Activated CD8-positive, alpha-beta memory T cell treated with anti-CD3 and anti-CD28 coated beads, Interleukin-2, amount 50 U/mL, for 4 hours (primary cell): Measurements from ENCODE around the gene TEX54.
"Not testable (repeated sequence)": the region's sequence is repeated elsewhere in the genome, so short reads cannot be mapped to it uniquely, and the experiment has no call there.

Experiments used
- DNase-seq: peaks from one replicate; pipeline ENCODE4 v3.0.0-alpha.2; 2020

TEX54 gene

GRCh38 chr11:62854825-62855570 lies 22.4 kb upstream of the TEX54 start:
- no peak for DNase-seq

- DNase-seq: no peak
These were observed 21.6 kb upstream of the TEX54 start for GRCh38 chr11:62854013-62854824.

- DNase-seq: no peak
These were observed 20.8 kb upstream of the TEX54 start for GRCh38 chr11:62853279-62853965.

DNA sequence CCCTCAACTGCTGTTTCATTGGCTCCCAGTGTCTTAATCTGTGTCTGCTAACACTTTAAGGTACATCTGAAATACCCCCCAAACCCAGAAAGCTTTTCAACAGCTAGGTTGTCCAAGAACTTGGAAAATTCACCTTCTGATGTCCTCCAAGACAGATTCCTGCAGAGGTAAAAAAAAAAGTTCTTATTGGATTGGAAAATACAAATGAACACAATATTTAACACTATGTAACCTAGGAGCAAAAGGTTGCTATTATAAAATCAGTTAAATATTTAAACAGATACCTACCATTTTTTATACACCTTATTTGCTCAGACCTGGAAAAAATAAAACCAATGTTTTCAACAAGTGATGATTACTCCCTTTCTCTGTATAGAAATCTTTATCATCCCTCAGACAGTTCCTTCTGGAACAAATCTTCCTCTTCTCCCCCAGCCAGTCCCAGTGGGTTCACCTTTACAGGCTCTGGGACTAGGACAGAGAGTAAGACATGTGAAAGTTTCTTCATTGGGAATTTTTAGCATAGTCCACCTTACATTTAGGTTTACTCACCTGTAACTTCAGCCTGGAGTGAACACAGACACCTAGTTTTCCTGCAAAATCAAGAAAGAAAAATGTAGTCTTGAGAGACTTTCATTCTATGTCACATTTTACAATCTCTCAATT lies 20.0 kb upstream of the TEX54 start:
- DNase-seq: no peak

DNA sequence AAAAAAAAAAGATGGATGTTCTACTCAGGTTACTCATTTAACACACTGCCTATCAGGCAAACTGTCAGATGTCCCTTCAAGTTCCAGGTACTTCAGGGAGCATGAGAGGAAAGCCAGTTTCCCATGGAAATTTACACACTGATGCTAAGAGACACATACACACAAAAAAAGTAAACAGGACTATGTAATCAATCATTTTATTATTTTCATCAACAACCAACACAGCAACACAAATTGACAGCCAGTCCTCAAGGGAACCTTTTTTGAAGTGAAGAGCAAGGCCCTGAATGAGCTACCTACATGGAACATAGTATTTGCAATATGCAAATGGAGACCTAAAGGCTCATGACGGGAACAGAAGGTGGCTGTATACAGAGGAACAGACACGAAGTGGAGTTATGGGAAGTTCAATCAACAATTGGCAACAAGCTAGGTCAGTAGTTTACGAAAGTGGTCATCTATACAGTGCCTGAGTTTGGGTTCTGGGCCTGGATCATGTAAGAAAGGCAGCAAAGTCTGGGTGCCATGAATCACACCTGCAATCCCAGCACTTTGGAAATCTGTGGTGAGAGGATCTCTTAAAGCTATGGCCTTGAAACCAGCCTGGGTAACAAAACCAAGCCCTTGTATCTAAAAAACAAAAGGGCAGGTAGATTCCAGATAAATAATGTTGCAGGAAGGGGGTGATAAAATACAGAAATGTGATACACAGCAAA lies 19.3 kb upstream of the TEX54 start:
- DNase-seq: no peak

- no peak for DNase-seq
These were observed 18.5 kb upstream of the TEX54 start for GRCh38 chr11:62850911-62851806.

GRCh38 chr11:62847767-62848314 lies 15.2 kb upstream of the TEX54 start:
- DNase-seq: no peak

DNA sequence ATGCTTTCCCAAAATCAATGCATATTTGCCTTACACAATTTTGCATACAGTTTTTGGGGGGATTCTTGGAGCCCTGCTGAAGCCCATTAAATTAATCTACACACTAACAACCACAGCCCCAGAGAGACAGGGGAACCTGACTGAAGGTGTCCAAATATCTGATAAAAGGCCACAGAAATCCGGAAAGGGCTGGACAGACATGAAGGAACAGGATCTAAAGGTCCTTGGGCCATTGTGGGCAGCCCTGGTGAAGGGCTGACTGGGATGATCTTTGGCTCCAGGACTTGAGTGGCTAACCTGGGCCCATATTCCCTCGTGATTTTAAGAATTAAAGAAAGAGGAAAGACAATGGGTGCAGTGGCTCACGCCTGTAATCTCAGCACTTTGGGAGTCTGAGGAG lies 13.5 kb upstream of the TEX54 start:
- no peak for DNase-seq

GRCh38 chr11:62844154-62844553 lies 11.5 kb upstream of the TEX54 start:
- no peak for DNase-seq

GRCh38 chr11:62843466-62843865 lies 10.8 kb upstream of the TEX54 start:
- no peak for DNase-seq

DNA sequence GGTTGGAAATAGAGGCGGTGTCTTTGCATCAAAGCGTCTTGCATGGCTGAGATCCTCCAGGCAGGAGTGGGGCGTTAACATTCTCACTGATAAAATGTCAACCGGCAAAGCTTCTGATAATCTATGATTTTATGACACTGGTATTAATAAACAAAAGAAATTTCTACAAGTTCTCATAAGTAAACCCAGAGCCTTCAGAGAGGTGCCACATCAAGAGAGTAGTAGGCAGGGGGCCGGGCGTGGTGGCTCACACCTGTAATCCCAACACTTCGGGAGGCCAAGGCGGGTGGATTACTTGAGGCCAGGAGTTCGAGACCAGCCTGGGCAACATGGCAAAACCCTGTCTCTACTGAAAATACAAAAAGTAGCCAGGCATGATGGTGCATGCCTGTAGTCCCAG lies 10.2 kb upstream of the TEX54 start:
- DNase-seq: not testable (repeated sequence)

GRCh38 chr11:62842171-62842741 lies 9.6 kb upstream of the TEX54 start:
- DNase-seq: peak; percentile 36

GRCh38 chr11:62841361-62842170 lies 8.9 kb upstream of the TEX54 start:
- DNase-seq: peak; percentile 71

- DNase-seq: peak; percentile 68
These were observed 8.2 kb upstream of the TEX54 start for GRCh38 chr11:62840721-62841360.

DNA sequence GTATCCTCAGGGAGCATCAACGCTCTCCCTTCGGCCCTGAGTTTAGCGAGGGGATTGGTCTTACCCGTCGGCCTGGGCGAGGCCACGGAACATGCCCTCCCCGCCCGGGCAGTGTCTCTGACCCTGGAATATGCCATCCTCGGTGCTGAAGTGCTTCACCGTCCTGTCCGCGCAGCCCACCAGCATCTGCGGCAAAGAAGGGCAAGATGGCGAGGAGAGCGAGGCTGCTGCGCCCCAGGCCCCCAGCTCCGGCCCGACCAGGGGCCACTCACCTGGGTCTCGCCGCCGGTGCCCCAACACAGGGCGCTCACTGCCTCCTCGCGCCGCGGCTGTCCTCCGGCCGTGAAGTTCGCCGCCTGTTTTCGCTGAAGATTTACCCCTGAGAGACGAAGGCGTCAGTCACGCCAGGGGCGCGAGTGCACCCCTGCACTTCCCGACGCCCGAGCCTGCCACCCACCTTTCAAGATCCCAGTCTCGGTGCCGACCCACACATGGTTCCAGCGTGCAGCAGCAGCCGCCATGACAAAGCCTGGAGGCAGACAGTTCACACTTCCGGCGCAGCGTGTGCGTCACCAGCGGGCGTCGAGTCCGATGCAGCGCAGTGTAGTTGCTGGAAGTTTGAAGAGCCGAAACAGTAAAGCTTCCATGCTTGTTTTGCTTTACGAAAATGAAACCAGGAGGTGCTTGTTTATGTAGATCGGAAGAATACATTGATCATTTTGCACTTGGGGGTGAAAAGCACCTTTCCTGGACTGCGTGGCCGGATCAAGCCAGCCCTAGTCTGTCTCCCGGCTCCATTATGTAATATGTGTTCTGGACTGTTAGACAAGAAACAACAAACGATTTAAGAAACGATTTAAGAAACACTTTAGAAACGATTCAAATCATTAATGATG lies 6.7 kb upstream of the TEX54 start, which contains the start of gene WDR74:
WDR74 (minus strand) TSS at position 541 of the 896 bp plus-strand sequence; CDS start at position 521, 20 bp downstream.
- peak; percentile 94 for DNase-seq

DNA sequence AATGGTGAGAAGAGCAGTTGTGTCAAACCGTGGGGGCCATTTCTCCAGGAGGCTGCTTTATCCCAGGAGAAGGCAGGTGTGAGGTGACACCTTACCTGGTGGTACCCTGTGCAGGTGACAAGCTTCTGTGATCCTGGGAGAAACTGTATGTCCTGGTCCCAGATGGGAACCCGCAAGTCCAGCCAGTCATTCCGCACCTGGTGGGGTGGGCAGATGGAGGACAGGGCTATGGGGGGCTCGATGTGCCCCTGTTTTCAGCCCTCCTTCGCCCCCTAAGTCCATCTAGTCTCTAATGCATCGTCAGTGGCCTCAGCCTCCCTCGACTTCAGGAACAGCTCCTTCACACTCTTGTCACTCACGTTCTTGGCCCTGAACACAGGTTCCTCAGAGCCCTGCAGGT lies 2.7 kb upstream of the TEX54 start:
- no peak for DNase-seq

DNA sequence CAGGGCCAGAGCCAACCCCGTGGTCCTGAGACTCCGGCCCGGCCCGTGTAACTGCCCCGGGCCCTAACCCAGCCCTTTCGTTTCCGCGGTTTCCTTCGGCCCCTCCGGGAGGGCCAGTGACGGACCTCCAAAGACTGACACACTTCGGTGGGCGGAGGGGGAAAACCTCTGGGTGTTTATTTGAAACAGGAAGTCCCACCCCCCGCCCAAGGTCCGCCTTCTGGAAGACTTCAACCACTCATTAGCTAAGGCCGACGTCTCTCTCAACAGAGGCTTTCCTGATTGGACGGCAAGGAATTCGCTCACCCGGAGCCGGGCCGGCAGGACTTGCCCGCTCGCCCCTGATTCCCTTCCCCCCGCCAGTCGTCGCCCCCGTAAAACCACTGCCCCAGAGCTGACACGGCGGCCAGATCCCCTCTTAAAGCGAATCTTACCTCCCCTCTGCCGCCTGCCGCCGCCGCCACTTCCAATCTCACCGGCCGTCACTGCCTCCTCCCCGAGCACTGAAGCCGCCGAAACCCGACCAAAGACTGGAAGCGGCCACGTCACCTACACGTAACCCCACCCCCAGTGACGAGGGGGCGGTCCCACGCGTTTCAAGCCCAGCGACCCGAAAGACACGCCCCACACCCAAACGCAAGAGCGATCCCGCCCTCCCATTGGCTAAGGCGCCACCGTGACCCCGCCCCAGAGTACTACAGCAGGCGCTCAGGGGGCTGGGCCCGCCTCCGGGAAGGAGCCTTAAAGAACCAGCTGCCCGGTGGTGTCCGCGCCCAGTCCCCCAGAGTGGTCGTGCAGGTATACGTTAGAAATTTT lies 913 bp downstream of the TEX54 start, which contains the start of gene STX5:
STX5 (minus strand) TSS at position 532 of the 816 bp plus-strand sequence. CDS start 808 bp downstream, outside the sequence.
- DNase-seq: peak; percentile 99
